CD4-positive, alpha-beta T cell treated with Interferon gamma for 1 hour (primary cell): ENCODE results near the gene ARPC5.
"Not testable (repeated sequence)": the region's sequence is repeated elsewhere in the genome, so short reads cannot be mapped to it uniquely, and the experiment has no call there.

Experiments used
- DNase-seq: peaks from one replicate; pipeline ENCODE4 v3.0.0-alpha.2; 2020

Gene ARPC5

GRCh38 chr1:183635606-183636333 lies at the start of gene ARPC5:
Gene ARPC5, minus strand, starts transcription at chr1:183635783. Its CDS starts 124 bp downstream, at chr1:183635659.
- peak; percentile 96 for DNase-seq

GRCh38 chr1:183685112-183685713 lies 49.6 kb upstream of the ARPC5 start:
- DNase-seq, result peak; percentile 11

GRCh38 chr1:183679363-183679762 lies 43.8 kb upstream of the ARPC5 start:
- DNase-seq, result not testable (repeated sequence)

GRCh38 chr1:183678819-183679218 lies 43.2 kb upstream of the ARPC5 start:
- no peak for DNase-seq

GRCh38 chr1:183676586-183677189 lies 41.1 kb upstream of the ARPC5 start:
- DNase-seq, result no peak

- DNase-seq, result no peak
Measured at GRCh38 chr1:183675883-183676585, 40.5 kb upstream of the ARPC5 start.

GRCh38 chr1:183675381-183675780 lies 39.8 kb upstream of the ARPC5 start:
- no peak for DNase-seq

GRCh38 chr1:183674886-183675285 lies 39.3 kb upstream of the ARPC5 start:
- DNase-seq, result no peak

- no peak for DNase-seq
Measured at GRCh38 chr1:183674339-183674738, 38.8 kb upstream of the ARPC5 start.

GRCh38 chr1:183673605-183674323 lies 38.2 kb upstream of the ARPC5 start:
- DNase-seq, result no peak

GRCh38 chr1:183670169-183670568 lies 34.6 kb upstream of the ARPC5 start:
- no peak for DNase-seq

GRCh38 chr1:183656355-183656754 lies 20.8 kb upstream of the ARPC5 start:
- no peak for DNase-seq

- DNase-seq, result peak; percentile 62
Measured at GRCh38 chr1:183655562-183656075, 20.0 kb upstream of the ARPC5 start.

GRCh38 chr1:183654706-183655105 lies 19.1 kb upstream of the ARPC5 start:
- no peak for DNase-seq

- DNase-seq, result no peak
Measured at GRCh38 chr1:183653876-183654451, 18.4 kb upstream of the ARPC5 start.

GRCh38 chr1:183653462-183653794 lies 17.8 kb upstream of the ARPC5 start:
- DNase-seq, result no peak

GRCh38 chr1:183652547-183653461 lies 17.2 kb upstream of the ARPC5 start, which contains the start of gene APOBEC4:
Gene APOBEC4, minus strand, starts transcription at chr1:183653316. Its CDS starts 4,535 bp downstream, at chr1:183648781.
- no peak for DNase-seq

GRCh38 chr1:183652107-183652506 lies 16.5 kb upstream of the ARPC5 start:
- no peak for DNase-seq

- DNase-seq, result no peak
Measured at GRCh38 chr1:183651612-183652011, 16.0 kb upstream of the ARPC5 start.

GRCh38 chr1:183648042-183648441 lies 12.5 kb upstream of the ARPC5 start:
- no peak for DNase-seq

GRCh38 chr1:183646776-183647175 lies 11.2 kb upstream of the ARPC5 start:
- no peak for DNase-seq
